PC-9 (cell line): ENCODE results near the gene TMEM151B.

Experiments
- CTCF ChIP-seq: fragments of 200-600 bp; sonication (generic); conservative IDR thresholded peaks from 2 replicates; pipeline ENCODE4 v1.6.1; 2017; ENCODE audit warnings: mixed run types, antibody characterized with exemption, mild to moderate bottlenecking, moderate library complexity
- EZH2 ChIP-seq: fragments of 200-600 bp; sonication (generic); IDR thresholded peaks from 2 replicates; pipeline ENCODE4 v1.8.0; 2017; ENCODE audit warnings: antibody characterized with exemption, low read depth

GRCh38 chr6:44222486-44223318 is 47.5 kb upstream of the TMEM151B start:
- TF ChIP-seq CTCF: no peak
- no peak for TF ChIP-seq EZH2
